Hematopoietic multipotent progenitor cell treated with erythropoietin and hydrocortisone succinate and interleukin-3 and kit ligand, for 8 days (in vitro differentiated cells): Measurements from ENCODE around the gene NDUFA1.
"Not testable (repeated sequence)": the region's sequence is repeated elsewhere in the genome, so short reads cannot be mapped to it uniquely, and the experiment has no call there.

ENCODE experiments used
- DNase-seq: peaks from one replicate; pipeline ENCODE4 v3.0.0-alpha.2; 2015

NDUFA1 gene

DNA sequence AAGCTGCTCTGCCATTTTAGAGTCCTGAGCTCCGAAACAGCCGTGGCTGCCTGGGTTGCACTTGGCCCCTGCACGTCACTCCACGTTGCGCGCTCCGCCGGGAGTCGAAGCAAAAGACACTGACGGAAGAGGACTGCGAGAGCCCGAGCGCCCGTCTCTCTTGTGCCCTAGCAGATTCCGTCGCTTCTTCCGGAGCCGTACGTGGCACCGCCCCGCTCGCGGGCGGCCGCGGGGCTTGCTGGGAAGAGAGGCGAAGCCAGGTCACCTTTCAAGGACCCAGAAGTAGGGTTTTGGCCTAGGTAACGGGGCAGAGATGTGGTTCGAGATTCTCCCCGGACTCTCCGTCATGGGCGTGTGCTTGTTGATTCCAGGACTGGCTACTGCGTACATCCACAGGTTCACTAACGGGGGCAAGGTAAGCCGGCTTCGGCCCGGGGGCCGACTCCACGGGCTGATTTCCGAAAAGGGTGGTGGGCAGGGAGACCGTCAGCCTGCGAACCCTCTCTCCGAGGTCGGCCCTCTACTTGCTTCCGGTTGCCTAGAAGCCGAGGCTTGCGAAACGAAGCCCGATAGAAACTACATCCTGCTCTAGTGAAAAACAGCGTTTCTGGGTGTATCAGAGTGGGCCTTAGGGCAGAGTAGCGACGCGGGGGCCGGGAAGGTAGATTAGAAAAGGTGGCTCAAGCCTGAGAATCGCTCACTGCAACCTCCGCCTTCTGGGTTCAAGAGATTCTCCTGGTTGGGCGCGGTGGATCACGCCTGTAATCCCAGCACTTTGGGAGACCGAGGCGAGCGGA, at the start of gene NDUFA1, which contains the start of gene RNF113A:
TSS of gene NDUFA1 (plus strand) at position 234 of the 797 bp plus-strand sequence. CDS start at position 314, 80 bp downstream.
TSS of gene RNF113A (minus strand) at position 135 of the 797 bp plus-strand sequence. CDS start at position 15, 120 bp downstream.
- peak; percentile 89 for DNase-seq

DNA sequence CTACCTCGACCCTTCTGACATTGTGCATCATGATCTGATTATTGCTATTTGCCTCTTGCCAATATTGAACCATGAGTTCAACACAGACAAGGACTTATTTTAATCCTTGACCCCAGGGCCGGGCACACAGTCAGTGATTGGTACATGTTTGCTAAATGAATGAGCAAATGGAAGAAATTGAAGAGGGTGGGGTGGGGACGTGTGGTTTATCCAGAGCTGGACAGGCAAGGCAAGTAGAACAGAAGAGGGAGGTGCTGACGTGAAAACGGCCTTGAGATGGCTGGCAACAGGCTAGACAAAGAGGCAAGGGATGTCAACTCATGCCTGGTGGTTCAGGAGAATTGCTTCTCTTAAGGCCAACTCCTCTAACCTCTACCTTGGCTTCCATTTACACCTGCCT, 47.4 kb upstream of the NDUFA1 start:
- not testable (repeated sequence) for DNase-seq

DNA sequence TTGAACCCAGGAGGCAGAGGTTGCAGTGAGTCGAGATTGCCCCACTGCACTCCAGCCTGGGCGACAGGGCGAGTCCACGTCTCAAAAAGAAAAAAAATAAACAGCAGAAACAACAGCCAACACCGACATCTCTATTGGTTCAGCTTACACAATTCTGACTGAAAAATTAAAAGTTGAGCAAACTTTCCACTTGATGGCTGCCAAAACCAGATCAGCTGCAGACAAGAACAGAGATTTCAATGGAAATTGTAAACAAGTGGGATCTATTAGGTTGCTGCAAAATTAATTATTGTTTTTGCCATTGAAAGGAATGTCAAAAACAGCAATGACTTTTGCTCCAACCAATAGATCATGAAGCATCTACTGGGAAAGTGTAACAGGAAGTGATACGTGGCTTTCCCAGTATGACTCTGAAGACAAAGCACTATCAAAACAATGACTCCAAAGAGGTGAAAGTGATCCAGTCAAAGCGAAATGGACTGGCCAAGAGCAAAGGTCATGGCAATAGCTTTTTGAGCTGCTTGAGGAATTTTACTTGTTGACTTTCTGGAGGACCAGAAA, 45.2 kb upstream of the NDUFA1 start:
- DNase-seq, result no peak

DNA sequence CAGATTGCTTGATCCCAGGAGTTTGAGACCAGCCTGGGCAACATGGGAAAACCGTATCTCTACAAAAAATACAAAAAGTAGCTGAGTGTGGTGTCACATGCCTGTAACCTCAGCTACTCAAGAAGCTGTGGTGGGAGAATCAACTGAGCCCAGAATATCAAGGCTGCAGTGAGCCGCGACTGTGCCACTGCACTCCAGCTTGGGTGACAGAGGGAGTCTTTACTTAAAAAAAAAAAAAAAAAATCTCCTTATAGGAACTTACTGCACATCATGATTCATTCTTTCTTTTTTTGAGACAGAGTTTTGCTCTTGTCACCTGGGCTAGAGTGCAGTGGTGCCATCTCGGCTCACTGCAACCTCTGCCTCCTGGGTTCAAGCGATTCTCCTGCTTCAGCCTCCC, 43.2 kb upstream of the NDUFA1 start:
- no peak for DNase-seq

DNA sequence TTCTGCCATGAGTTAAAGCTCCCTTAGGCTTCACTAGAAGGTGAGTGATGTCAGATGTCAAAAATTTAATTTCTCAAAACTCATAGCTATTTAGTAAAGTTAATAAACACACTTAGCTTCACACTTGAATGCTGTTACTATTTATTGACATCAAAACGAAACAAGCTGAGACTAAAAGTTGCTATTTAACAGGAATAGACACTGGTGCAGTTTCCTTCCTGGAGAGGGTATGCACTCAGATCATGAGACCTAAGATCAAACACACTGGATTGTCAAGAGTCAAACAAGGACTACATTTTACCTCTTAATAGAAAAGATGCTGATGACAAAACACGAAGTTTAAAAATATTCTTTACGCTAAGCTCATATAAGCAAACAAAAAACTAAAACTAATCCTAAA, 37.7 kb upstream of the NDUFA1 start:
- no peak for DNase-seq

DNA sequence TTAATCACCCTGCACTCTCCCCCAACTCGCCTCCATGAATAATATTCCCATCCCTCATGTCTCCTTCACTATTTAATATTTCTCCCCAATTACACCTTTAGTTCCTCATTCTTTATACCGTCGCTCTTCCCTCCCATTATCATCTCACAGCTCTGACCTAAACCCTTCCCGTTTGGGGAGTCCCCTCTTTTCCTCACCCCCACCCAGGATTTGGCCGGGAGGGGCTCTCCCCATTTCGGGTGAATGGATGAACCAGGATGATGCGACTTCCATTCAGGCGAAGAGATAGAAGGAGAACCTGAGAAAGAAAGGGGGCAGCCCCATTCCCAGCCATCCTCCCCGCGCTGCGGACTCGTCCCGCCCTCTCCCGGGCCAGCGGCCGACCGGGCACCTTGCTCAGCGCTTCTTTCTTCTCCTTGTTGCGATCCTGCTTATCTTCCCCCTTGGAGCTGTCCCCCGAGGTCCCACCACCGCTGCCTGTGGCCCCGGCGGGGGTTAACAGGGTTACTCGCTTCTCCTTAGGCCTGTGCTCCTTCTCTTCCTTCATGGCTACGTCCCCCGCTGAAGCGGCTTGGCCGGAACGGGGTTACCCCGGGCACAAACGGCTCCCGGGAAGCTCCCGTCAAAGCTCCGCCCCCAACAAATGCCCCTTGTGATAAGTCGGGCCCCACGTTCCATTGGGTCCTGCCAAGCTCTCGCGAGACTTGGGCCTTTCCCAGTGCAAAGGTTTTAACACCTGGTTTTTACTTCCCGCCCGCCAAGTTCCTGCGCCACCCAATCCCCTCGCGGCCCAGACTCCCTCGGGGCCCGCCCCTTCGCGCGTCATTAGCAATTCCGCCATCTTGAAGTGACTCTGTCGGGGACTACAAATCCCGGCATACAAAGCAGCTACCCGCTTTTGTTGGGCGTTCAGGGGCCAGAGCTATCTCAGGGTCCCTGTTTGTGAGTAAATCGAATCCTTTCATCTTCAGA, 19.0 kb upstream of the NDUFA1 start, which contains the start of gene UPF3B:
TSS of gene UPF3B (minus strand) at position 582 of the 972 bp plus-strand sequence. CDS start at position 547, 35 bp downstream.
- peak; percentile 98 for DNase-seq

DNA sequence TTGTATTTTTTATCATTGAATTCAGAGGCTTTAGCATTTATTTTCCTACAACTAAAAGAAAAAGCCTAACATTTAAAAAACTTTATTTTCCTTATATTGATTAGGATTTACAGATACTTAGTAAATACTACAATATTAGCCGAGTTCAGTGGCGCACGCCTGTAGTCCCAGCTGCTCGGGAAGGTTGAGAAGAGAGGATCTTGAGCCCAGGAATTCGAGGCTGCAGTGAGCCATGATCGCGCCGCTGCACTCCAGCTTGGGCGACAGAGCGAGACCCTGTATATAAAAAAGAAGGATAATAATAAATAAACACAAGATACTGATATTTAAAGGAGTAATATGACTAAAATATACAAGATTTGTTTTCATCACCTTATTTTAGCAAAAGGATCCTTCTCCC, 18.2 kb upstream of the NDUFA1 start:
- DNase-seq, result no peak

DNA sequence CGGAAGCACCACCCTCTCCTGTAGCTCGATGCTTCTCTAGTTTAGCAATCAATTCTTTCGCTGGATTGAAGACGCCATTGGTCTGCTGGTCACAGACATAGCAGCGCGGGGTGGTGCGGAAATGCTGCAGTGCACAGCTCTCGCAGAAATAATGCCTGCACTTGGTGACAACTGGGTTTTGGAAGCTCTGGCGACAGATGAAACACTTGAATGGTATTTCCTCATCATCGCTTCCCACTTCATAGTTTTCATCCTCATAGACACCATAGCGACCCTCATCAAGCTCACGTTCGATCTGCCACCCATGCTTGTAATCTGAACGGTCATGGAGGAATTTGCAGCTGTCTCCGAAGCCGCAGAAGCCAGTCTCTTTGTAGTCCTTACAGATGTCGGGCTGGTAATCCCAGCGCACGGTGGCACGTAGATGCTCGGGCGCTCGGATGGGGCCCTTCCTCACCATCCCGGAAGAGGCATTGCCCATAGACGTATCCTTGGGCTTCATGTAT, 953 bp upstream of the NDUFA1 start:
- DNase-seq, result peak; percentile 23

DNA sequence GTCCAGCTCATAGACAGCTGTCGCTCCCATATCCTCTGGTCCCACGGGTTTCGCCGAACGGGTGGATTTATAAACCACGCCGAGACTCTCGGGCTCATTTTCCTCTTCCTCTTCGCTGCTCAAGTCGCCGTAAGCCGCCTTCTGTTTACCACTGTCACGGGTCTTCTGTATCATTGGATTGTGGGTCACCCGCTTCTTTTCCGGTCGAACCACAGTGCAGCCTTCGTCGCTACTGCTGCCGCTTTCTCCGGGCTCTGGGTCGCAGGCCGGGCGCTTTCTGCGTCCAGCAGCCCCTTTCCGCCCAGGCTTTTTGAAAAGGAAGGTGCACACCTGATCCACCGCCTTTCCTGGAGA, 410 bp upstream of the NDUFA1 start:
- no peak for DNase-seq

DNA sequence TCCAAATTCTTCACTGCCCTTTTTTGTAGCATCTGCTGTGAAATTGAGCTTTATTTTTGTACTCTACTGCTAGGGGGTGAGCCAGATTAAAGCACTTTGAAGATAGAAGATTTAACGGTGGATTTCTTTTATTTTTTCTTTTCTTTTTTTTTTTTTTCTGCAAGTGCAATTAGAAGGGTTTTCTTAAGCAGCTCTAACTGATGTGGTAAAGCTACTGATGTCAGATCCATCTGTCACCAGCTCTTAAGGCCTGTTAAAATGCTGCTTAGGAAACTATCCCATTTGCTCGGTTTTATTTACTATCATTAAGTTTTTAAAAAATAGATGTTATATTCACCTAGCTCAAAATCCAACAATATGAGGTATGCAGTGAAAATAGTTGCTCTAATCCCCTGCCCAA, 7.1 kb downstream of the NDUFA1 start:
- no peak for DNase-seq

DNA sequence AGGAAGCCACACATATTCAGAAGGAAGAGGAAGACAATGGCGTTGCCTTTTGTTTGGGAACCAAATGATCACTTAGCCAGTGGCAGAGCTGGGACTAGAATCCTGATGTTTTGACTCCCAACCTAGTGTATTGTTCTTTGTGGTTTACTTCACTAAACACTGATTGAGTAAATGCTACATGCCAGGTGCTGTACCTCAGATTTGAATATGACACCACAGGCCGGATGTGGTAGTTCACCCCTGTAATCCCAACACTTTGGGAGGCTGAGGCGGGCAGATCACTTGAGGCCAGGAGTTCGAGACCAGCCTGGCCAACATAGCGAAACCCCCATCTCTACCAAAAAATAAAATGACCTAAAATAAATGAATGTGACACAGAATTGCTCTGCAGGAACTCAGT, 8.4 kb downstream of the NDUFA1 start:
- DNase-seq, result no peak

DNA sequence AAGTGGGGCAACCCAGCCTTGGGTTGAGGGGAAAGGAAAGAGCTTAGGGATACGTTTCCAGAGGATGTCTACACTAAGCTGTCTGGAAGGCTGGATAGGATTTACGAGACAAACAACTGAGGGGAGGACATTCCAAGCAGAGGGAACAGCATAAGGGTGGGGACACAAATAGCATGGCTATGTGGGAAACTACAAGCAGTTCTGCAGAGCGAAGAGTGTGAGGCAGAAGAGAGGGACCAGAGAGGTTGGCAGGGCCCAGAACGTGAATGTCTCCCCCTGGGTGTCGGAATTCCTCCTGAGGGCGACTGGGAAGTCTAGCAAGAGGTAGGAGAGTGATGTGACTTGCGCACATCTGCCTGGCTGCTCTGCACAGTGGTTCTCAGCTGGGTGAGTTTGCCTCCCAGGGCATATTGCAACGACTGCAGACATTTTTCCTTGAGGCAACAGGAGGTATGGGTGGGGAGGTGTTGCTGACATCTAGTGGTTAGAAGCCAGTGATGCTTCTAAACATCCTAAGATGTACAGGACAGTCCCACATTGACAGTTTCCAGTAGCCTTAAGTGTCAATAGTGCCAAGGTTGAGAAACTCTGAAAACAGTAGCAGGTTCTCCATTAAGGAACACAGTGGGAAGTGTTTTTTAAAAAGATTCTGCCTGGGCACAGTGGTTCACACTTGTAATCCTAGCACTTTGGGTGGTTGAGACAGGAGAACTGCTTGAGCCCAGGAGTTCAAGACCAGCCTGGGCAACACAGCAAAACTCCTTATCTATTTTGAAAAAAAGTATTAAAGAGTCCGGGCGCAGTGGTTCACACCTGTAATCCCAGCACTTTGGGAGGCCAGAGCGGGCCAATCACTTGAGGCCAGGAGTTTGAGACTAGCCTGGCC, 9.2 kb downstream of the NDUFA1 start:
- peak; percentile 65 for DNase-seq

DNA sequence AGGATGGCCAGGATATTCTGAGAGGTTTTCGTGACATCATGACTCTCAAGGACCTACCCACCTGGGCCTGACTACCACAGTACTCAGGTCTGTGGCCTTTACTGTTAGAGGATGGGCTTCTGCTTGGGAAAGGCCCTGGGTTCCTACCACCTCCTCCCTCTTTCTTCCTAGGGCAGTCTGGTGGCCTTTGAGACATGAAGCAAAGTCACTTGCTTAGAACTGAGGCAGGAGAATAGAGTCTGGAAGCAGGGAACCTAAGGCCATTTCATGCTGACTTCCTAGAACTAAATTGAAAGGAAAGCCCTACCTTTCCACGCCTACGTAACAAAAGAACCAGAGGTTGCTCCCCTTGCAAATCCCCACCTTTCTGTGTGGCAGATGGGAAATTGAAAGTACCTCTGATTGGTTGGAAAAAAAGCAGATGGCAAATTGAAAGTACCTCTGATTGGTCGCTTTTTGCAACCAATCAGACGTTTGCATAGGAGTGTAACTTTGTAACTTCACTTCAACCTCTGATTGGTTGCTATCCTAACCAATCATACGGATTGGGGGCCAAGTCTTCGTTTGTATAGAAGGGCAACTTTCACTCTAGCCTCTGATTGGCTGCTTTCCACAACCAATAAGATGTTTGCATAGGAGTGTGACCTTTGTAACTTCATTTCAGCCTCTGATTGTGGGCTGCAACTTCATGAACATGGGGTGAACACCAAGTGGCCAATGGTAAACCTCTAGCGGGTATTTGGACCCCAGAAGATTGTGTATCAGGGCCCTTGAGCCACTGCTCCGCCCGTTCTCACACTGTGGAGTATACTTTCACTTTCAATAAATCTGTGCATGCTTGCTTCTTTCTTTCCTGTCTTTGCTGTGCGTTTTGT, 14.2 kb downstream of the NDUFA1 start:
- DNase-seq, result peak; percentile 47

DNA sequence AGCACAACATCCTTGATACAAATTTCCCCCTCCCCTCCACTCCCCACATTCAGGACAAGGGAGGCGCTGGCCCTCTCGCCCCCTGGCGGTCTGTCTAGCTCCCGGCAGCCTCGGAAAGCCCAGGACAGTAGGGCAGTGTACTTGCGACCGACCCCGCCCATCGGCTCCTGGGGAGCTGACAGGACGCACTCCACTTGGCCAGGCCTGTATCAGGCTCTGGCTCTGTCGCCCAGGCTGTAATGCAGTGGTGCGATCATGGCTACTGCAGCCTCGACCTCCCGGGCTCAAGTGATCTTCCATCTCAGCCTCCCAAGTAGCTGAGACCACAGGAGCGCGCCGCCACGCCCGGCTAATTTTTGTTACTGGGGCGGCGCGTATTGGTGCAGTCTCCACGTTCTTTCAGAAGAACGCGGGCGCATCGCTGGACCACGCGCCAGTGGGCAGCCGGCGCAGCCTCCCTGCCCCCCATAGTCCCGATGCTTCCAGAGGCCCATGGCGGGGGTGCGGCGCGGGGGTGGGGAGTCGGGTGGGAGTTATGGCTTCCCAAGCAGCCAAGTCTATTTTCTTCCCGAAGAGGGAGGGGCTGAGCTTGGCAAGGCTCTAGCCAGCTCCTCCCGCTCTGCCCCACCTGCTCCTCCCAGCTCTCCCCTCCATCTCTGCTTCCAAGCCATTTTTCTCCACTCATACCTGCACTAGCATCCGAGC, 16.2 kb downstream of the NDUFA1 start:
- peak; percentile 68 for DNase-seq

DNA sequence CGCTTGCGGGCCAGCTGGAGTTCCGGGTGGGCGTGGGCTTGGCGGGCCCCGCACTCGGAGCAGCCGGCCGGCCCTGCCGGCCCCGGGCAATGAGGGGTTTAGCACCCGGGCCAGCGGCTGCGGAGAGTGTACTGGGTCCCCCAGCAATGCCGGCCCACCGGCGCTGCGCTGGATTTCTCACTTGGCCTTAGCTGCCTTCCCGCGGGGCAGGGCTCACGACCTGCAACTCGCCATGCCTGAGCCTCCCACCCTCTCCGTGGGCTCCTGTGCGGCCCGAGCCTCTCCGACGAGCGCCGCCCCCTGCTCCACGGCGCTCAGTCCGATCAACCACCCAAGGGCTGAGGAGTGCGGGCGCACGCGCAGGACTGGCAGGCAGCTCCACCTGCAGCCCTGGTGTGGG, 19.0 kb downstream of the NDUFA1 start:
- not testable (repeated sequence) for DNase-seq

DNA sequence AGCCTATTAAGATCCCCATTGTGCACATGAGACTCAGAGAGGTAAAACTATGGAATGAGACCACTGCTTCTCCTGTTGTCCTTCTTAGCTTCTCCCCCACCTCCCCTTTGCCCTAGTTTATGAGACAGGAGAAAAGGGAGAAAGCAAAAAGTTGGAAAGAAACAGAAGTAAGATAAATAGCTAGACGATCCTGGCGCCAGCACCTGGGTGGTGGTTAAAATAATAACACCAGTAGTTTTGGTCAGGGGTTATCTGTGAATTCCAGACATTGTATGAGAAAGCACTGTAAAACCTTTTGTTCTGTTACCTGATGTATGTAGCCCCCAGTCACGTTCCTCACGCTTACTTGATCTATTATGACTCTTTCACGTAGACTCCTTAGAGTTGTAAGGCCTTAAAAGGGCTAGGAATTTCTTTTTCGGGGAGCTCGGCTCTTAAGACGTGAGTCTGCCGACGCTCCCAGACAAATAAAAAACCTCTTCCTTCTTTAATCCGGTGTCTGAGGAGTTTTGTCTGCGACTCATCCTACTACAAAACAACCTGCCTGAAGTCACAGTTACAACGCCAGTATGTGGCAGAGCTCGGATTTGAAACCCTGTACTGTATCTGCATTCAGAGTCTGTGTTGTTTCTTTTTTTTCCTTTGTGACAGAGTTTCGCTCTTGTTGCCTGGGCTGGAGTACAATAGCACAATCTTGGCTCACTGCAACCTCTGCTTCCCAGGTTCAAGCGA, 20.5 kb downstream of the NDUFA1 start:
- DNase-seq, result not testable (repeated sequence)

DNA sequence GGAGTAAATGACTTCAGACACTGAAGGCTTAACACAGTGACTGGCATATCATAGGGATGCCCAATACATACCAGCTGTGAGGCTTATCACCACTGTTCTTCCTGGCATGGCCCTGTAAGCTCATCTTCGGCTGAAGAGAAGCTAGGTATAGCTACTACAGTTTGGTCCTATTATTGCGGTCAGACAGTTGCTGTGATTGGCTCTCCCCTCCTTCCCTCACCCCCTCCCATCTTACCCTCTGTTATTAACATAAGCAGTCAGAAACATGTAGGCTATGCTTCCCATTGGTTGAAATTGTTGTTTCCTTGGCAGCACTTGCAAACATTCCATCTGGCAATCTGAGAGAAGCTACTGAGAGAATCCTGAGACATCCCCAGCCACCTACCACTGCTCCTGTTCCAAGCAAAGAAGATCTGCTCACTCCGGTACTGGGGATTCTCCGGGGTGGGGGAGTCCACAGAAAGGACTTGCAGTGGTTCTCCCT, 24.3 kb downstream of the NDUFA1 start, which contains the start of gene AKAP14:
TSS of gene AKAP14 (plus strand) at position 51 of the 484 bp plus-strand sequence. CDS start 7,331 bp downstream, outside the sequence.
- no peak for DNase-seq

DNA sequence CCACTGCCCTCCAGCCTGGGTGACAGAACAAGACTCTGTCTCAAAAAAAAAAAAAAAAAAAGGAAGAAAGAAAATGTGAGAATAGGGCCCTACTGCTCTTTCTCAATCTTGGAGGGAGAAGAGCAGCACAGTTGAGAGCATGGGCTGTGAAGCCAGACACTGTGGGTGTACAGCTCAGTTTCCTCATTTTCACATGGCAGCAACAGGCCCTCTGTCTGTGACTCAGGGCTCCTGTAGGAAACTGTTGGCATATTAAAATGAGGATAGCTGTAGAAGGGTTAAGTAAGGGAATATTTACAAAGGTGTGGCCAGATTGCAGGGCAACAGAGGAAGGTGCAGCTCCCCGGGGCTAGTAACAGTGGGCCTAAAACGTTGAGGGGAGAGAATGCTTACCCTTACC, 27.5 kb downstream of the NDUFA1 start:
- no peak for DNase-seq

DNA sequence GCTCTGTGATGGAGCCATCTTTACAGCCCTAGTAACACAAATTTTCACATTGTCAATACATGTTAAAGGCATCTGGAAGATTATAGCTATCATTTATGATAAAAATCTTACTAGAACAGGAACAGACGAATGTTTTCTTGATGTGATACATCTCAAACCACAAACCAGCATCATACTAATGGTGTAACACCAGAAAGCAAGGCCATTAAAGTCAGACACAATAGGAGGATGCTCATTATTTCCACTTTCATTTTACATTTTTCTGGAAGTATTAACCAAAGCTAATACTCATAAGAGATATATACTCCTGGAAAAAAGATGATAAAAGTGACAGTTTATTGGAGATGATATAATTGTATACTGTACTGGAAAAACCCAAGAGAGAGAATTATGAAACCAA, 29.3 kb downstream of the NDUFA1 start:
- no peak for DNase-seq
